GM12874 (cell line): ENCODE measurements around the gene HSPA12B.

Experiments
- CTCF ChIP-seq: IDR thresholded peaks from 2 replicates; pipeline ENCODE4 v1.5.1; 2011; ENCODE audit warnings: low read depth, mild to moderate bottlenecking, control low read depth, low read length, moderate library complexity; ENCODE audit not compliant: insufficient read depth

Gene HSPA12B

GRCh38 chr20:3775457-3776108, 43.1 kb downstream of the HSPA12B start:
- no peak for TF ChIP-seq CTCF

DNA sequence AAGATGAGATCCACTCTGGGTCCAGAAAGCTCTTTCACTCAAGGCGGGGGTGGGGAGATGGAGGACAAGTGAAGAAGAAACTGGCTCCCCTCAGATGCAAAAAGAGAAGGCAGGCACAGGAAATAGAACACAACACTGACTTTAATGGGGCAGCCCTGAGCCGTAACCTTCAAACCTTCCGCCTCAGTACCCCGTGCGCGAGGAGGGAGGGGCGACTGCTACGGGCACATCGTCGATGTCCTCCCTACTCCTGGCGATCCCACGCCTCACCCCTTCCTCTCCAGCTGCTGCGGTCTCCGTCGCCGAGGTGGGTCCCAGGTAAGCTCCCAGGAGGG, 44.9 kb downstream of the HSPA12B start:
- no peak for TF ChIP-seq CTCF

DNA sequence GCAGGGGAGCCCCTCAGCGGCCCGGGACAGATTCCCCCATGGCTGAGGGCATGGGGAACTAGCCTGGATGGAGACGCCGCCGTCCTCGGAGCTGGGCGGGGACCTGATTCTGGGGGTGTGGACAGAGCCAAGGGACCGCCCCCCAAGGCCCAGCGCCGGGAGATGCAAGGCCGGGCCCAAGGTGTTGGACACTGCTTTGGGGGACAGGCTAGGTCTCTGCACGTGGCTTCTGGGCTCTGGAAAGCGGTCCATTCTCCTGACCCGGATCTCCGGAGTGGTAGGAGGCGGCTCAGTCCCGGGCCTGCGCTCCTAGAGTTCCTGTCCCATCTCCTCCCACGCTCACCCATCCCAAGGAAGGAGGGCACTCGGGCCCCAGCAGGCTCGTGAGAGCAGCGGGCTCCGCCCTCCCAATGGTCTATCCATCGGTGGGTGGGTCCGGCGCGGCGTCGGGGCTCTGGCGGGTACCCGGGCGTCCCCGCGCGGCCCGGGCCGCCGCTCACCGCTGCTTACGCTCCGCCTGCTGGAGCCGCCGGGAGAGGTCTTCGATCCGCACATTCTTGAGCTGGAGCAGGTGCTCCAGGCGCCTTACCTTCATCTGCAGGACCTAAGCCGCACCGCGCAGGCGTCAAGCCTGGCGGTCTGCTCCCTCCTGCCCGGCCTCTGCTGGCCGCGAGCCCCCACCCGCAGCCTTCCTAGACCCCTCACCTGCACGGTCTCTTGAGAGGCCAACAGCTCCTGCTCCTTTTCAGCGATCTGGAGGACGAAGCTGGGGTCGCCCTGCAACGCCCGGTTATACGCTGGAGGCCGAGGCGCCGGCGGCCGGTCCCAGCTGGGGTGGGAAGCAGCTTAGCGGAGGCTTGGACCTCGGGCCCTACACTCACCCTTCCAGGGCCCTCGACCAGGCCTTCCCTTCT, 45.5 kb downstream of the HSPA12B start:
- no peak for TF ChIP-seq CTCF

GRCh38 chr20:3778976-3779375, 46.5 kb downstream of the HSPA12B start:
- TF ChIP-seq CTCF: no peak

- TF ChIP-seq CTCF: no peak
Measured at GRCh38 chr20:3781153-3781910, 48.8 kb downstream of the HSPA12B start, which contains the start of gene SPEF1. TSS of gene SPEF1 (minus strand) at chr20:3781448. CDS start at chr20:3781287, 161 bp downstream.

DNA sequence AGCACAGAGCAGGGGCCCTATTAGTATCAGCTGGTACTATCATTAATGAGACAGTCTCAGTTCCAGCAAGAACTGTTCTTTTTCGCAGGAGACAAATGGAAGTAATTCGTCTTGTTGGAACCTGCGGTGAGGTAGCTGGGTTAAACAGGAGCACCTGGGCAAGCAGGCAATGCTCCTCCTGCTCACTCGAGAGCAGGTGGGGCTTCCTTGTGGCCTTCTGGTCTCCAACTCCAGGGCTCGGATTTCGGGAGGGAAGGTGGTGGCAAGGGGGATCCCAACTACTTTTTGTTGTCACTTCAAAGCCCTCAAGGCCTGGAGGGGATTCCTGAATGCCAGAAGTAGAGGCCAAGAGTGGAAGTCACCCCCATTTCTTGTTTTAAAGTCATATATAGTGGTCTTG, 50.1 kb downstream of the HSPA12B start:
- TF ChIP-seq CTCF: no peak

DNA sequence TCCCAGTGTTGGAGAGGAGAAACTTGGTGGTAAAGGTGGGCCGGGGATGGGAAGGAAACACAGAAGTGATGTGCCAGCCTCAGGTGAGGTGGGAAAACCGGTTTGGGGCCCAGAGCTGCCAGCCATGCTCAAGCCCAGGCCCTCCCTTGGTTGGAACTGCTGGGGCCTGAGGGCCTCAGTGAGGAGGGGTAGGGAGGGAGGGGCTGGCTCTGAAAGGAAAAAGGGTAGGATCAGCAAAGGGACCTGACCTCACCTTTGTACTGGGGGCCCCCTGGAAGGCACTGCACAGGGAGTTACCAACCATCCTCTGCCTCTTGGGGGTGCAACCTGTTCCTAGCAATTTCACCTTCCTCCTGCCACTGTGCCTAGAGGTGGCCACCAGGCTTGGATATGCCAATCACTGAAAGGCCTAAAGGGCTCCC, 50.6 kb downstream of the HSPA12B start:
- no peak for TF ChIP-seq CTCF
